ENCODE results near the gene PRKCH.

GRCh38 chr14:61578745-61579144 is 257.4 kb downstream of the PRKCH start:
- TF ChIP-seq CREB5 (CRISPR knock-in tag; IDR thresholded peaks at IDR 0.05; ENCODE audit: low read depth) = no peak
- no peak for TF ChIP-seq ZNF565 (CRISPR knock-in tag; conservative IDR thresholded peaks at IDR 0.05; ENCODE audit: low read depth)
- TF ChIP-seq PATZ1 (CRISPR knock-in tag; IDR thresholded peaks at IDR 0.05; ENCODE audit: borderline replicate concordance) = no peak
- TF ChIP-seq CSDC2 (CRISPR knock-in tag; IDR thresholded peaks at IDR 0.05) = no peak
- no peak for TF ChIP-seq RARB (CRISPR knock-in tag; IDR thresholded peaks at IDR 0.05)
- no peak for TF ChIP-seq ZNF8 (CRISPR knock-in tag; IDR thresholded peaks at IDR 0.05)
- no peak for TF ChIP-seq ARNTL (CRISPR knock-in tag; IDR thresholded peaks at IDR 0.05; ENCODE audit: borderline replicate concordance, low read depth)
- no peak for TF ChIP-seq ZFP3 (CRISPR knock-in tag; IDR thresholded peaks at IDR 0.05)

All from SK-N-SH treated with all-trans-retinoic acid at 6 μM for 48 hours (cell line).